Activated B cell treated with CpG ODN at 0.5 μM for 24 hours (primary cell): ENCODE data around the gene CSF1R. TPM values are rescaled to one million over a fixed set of nuclear protein-coding genes. Genes with fewer than 3 reads are reported as not detected.

Experiments
- ATAC-seq: fragments of 200-7000 bp; cut with Tn5 transposase; one replicate; pipeline ENCODE4 v1.10.0; 2021; ENCODE audit warnings: low read depth, mild to moderate bottlenecking, moderate library complexity
- CTCF ChIA-PET: fragments of 350-600 bp; sonication (Branson Sonifier 250); formaldehyde crosslinking; loops from one replicate; lab custom pipeline; 2021; ENCODE audit warnings: antibody characterized with exemption; lab: Charles Lee
- POLR2A ChIA-PET: fragments of 350-600 bp; sonication (Branson Sonifier 250); formaldehyde crosslinking; loops from one replicate; lab custom pipeline; 2021; ENCODE audit warnings: antibody characterized with exemption; lab: Charles Lee
- DNase-seq: peaks from one replicate; pipeline ENCODE4 v3.0.0; 2022
- H3K27ac Mint-ChIP-seq: one replicate; pipeline ENCODE4 v1.8.0; 2020; ENCODE audit warnings: mixed read lengths
- H3K27me3 Mint-ChIP-seq: one replicate; pipeline ENCODE4 v1.8.0; 2021; ENCODE audit warnings: mixed read lengths
- H3K36me3 Mint-ChIP-seq: one replicate; pipeline ENCODE4 v1.8.0; 2021; ENCODE audit warnings: low read depth, mixed read lengths
- H3K4me1 Mint-ChIP-seq: one replicate; pipeline ENCODE4 v1.8.0; 2021; ENCODE audit warnings: mixed read lengths
- H3K4me3 Mint-ChIP-seq: one replicate; pipeline ENCODE4 v1.8.0; 2020; ENCODE audit warnings: mild to moderate bottlenecking, mixed read lengths
- H3K9me3 Mint-ChIP-seq: one replicate; pipeline ENCODE4 v1.8.0; 2020; ENCODE audit warnings: mixed read lengths
- intact Hi-C: fragments of 100-400 bp; cut with micrococcal nuclease; formaldehyde crosslinking; loops from one replicate; pipeline ENCODE4 v1.15.1; 2024
- total RNA-seq: library from RNA; stranded (reverse); gene quantifications from 2 replicates; pipeline ENCODE4 v1.2.3, GENCODE V29; 2022
- TF ChIP-seq, protein P1 (sequence below): fragments of 200-600 bp; IDR thresholded peaks from one replicate; pipeline ENCODE4 v1.8.0; 2022; ENCODE audit warnings: antibody characterized with exemption, mild to moderate bottlenecking

The CSF1R gene
- total RNA-seq, 1 donor from 2014 or later = 0.44 TPM

DNA sequence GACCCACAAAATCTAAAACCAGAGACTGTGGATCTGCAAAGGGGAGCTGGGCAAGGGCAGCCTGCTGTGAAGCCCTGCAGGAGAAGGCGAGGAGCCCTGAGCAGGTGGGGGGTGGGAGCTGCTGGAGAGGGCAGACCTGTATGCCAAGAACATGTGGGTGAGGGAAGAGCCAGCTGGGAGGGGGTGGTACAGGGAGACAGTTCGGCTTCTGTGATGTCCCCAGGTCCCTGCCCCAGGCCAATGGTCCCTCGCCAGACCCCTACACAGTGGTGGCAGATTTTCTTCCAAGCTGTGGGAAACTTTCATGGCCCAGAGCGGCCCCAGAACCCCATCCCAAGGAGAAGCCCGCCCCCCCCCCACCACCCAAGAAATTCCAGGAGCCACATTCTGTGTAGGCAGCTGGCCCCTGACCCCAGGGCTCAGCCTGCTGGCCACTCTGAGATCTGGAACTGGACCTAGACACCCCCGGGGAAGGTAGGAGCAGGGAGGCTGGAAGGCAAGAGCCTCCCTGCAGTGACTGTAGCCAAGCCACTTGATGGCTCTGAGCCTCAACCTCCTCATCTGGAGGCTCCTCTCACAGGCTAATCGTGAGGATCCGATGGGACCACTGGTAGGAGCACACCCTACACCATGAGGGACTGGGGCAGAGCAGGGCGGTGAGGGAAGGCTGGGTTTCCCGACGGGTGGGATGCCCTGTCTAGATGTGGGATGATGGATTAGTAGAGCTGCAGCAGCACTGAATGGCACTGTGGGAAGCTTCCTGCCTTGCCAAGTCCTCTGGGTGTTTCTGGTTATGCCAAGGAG, 22.6 kb upstream of the CSF1R start:
- ChIA-PET POLR2A (no interaction called here), CTCF (no interaction called here)
- Mint-ChIP-seq H3K27ac (no peak overlapping the region), H3K36me3 (no peaks in the 10 kb centered on the region), H3K4me3 (no peak overlapping the region), H3K4me1 (no peaks in the 10 kb centered on the region), H3K27me3 (peaks cover 4% of the 10 kb centered on the region), H3K9me3 (no peaks in the 10 kb centered on the region)
- no peak for DNase-seq
- intact Hi-C loops = no loop called here
- TF ChIP-seq, protein P1, sequence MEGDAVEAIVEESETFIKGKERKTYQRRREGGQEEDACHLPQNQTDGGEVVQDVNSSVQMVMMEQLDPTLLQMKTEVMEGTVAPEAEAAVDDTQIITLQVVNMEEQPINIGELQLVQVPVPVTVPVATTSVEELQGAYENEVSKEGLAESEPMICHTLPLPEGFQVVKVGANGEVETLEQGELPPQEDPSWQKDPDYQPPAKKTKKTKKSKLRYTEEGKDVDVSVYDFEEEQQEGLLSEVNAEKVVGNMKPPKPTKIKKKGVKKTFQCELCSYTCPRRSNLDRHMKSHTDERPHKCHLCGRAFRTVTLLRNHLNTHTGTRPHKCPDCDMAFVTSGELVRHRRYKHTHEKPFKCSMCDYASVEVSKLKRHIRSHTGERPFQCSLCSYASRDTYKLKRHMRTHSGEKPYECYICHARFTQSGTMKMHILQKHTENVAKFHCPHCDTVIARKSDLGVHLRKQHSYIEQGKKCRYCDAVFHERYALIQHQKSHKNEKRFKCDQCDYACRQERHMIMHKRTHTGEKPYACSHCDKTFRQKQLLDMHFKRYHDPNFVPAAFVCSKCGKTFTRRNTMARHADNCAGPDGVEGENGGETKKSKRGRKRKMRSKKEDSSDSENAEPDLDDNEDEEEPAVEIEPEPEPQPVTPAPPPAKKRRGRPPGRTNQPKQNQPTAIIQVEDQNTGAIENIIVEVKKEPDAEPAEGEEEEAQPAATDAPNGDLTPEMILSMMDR = no peak
- ATAC-seq = no peak

DNA sequence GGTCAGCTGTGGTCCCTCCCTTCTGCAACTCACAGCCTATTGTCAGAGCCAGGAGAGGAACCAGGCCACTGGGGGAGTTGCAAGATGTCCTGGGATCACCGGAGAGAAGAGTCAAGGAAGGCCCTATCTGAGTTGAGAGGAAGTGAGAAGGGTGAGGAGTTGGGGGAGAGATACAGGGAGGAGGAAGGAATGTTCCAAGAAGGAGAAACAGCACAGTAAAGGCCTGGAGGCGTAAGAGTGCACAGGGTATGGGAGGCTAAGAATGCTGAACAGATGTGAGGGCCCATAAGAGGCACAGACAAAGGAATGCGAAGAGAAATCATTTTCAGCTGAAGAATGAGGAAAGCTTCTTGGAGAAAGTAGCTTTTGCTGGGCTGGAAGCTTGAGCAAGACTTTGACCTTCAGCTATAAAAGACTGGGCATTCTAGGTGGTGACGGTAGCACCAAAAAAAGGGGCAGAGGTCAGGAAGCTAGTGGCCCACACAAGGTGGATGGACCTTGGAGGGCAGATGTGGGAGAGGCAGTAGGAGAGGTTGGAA, 21.6 kb upstream of the CSF1R start:
- no peak for ATAC-seq
- H3K27me3 Mint-ChIP-seq = peaks cover 1% of the 10 kb centered on the region
- H3K4me1 Mint-ChIP-seq = peaks cover 3% of the 10 kb centered on the region
- H3K9me3 Mint-ChIP-seq = no peaks in the 10 kb centered on the region
- H3K4me3 Mint-ChIP-seq = no peak overlapping the region
- POLR2A ChIA-PET = no interaction called here
- no peak overlapping the region for H3K27ac Mint-ChIP-seq
- no peaks in the 10 kb centered on the region for H3K36me3 Mint-ChIP-seq
- CTCF ChIA-PET = no interaction called here
- intact Hi-C loops = no loop called here
- TF ChIP-seq, protein P1 = no peak
- DNase-seq = no peak

DNA sequence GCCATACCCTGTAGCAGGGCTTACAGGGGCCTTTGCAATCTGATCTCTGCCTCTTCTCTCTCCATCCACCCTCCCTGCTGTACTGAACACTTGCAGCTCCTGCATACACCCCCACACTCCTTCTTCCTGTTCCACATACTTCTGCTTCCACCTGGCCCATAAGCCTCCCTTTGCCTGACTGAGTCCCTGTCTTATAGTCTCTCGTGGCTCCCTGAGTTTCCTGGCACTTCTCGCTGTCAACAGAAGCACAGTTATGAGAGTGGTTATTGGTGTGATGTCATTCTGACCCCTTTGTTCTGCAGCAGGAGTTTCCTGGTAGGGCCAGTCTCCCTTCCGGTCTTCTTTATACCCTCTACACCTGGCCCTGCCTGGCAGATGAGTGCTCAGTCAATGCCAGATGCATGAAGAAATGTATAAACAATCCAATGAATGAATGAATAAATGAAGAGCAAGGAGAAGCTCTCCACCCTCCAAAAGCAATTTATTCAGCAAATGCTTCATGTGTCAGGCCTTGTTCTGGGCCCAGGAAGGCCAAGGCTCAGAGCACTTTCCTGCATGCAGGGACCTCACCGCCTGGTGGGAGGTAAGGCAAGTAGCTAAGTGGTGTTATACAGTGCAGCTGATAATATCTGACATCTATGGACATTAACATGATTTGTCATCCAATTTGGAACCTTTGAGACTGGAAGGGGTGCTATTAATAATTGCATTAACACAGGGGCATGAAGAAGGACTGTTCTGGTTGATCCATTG, 20.5 kb upstream of the CSF1R start:
- intact Hi-C loops = no loop called here
- TF ChIP-seq, protein P1 = no peak
- H3K4me3 Mint-ChIP-seq = no peak overlapping the region
- no peak for ATAC-seq
- DNase-seq = no peak
- no peaks in the 10 kb centered on the region for H3K27me3 Mint-ChIP-seq
- H3K36me3 Mint-ChIP-seq = no peaks in the 10 kb centered on the region
- POLR2A ChIA-PET = no interaction called here
- CTCF ChIA-PET = no interaction called here
- peaks cover 6% of the 10 kb centered on the region for H3K4me1 Mint-ChIP-seq
- H3K27ac Mint-ChIP-seq = no peak overlapping the region
- no peaks in the 10 kb centered on the region for H3K9me3 Mint-ChIP-seq

DNA sequence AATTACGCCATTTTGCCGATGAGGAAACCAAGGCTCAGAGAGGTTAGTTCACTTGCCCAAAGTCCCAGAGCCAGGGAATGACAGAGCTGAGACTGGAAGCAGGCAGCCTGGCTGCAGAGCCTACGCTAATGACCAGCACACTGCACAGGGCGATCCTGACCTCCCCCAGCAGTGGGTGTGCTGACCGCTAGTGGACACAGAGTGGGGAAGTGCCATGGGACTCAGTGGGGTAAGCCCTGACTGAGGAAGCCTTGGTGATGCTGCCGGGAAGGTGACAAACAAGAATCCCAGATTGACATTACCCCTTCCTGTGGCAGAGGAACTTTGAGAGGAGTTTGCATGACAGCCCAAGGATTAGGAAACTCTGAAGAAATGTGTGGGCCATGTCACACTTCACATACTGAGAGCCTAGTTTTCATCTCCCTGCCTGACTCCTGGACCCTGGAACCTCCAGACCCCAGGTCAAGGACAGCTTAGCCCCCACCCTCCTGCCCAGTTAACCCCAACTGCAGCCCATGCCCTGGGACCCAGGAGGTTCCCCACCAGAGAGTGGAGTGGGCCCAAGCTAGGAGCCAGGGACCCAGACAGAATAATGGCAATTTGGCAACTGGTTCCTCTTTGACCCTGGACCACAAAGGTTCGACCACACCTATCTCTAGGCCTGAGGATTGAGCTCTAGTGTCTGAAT, 19.7 kb upstream of the CSF1R start:
- H3K27ac Mint-ChIP-seq = no peak overlapping the region
- no peaks in the 10 kb centered on the region for H3K27me3 Mint-ChIP-seq
- DNase-seq (no peak), ATAC-seq (no peak)
- peaks cover 6% of the 10 kb centered on the region for H3K4me1 Mint-ChIP-seq
- TF ChIP-seq, protein P1 = no peak
- no peaks in the 10 kb centered on the region for H3K36me3 Mint-ChIP-seq
- ChIA-PET POLR2A (no interaction called here), CTCF (no interaction called here)
- no peak overlapping the region for H3K4me3 Mint-ChIP-seq
- intact Hi-C loops = no loop called here
- H3K9me3 Mint-ChIP-seq = no peaks in the 10 kb centered on the region

DNA sequence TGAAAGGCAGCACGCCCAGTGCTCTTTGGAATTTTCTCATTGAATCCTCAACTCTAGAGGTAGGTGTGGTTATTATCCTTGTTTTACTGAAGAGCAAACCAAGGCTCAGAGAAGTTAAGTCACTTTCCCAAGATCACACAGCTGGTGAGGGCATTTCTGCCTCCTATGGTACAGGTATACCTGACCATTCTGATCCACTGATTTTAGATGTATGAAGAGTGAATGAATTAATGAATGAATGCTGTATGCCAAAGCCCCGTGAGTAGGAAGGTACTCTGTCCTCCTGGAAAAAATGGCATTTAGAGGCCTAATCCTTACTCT, 18.2 kb upstream of the CSF1R start:
- DNase-seq = no peak
- Mint-ChIP-seq H3K36me3 (no peaks in the 10 kb centered on the region), H3K4me1 (peaks cover 6% of the 10 kb centered on the region), H3K27me3 (no peaks in the 10 kb centered on the region), H3K27ac (no peak overlapping the region), H3K4me3 (no peak overlapping the region), H3K9me3 (no peaks in the 10 kb centered on the region)
- TF ChIP-seq, protein P1 = no peak
- CTCF ChIA-PET = no interaction called here
- POLR2A ChIA-PET = no interaction called here
- no peak for ATAC-seq
- intact Hi-C loops = no loop called here
